Adipose tissue (tissue), 3 donors: Measurements from ENCODE around the gene ELL2. TPM values are rescaled to one million over a fixed set of nuclear protein-coding genes. Genes with fewer than 3 reads are reported as not detected.
"Not testable (repeated sequence)": the region's sequence is repeated elsewhere in the genome, so short reads cannot be mapped to it uniquely, and the experiment has no call there.

Source experiments
- H3K27ac ChIP-seq: one replicate; pipeline ENCODE4 v1.5.1; 2013; ENCODE audit warnings: low read depth, low read length
- WGBS, 3 donors: extraction: QIAGEN DNeasy Blood & Tissue Kit; methylation state at CpG; one replicate each; pipeline ENCODE4 v1.1.7; 2013; 5-methylcytosine and 5-hydroxymethylcytosine counted together
- polyA plus RNA-seq, 3 donors: library from polyadenylated mRNA; stranded (reverse); fragments of 200-250 nt; gene quantifications; one replicate each; pipeline ENCODE4 v1.2.3, GENCODE V29; 2013
- donor health status: healthy with polysubstance abuse.
- donor health status: Bipolar disorder and iron deficiency.
- donor health status: healthy.

ELL2 gene
- polyA plus RNA-seq, 3 donors = 33.7 to 66.6 (median 42.6) TPM

DNA sequence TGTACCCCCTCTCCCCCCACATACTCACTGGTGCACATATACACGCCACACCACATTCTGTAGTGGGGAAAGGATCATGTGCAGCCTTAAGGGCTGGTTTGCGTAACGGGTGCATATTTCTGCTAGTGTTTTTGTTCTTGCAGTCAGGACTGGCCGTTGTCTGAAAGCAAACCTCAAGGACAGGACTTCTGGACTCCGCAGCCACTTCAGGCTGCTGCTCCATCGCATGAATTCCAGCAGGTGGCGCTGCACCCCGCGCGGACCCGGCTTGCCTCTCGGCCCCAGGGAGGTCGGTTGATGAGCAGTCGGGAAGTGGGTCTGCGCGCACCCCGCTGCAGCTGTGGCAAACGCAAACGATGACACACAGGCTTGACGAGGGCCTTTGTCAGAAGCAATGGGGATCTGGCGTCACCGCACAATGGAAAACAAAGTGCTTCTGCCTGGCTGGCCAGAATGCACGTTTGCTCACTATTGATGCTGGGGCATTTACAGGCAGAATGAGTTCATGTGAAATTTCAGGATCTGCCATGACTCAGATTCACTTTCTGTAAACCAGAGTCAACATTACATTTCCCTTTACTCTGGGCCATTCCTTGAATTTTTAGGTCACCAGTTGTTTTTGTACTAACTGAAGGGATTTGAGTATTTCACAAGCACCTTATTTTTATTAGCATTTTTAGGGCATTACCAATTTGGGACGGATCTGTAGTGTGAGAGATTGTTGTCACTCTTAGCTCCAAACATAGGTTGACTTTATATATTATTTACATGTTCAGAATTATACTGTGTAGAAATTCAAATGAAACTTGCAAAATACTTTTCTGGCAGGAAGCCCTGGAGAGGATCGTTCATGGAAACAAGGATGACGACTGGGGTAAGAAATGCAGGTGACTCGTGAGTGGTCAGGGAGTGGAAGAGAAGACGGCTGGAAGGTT is 102.7 kb downstream of the ELL2 start:
- 10 to 11% (median 10%) methylated on average over 28 of the region's 28 CpGs for WGBS, 3 donors
- peak overlapping the region; percentile 62 for H3K27ac ChIP-seq

DNA sequence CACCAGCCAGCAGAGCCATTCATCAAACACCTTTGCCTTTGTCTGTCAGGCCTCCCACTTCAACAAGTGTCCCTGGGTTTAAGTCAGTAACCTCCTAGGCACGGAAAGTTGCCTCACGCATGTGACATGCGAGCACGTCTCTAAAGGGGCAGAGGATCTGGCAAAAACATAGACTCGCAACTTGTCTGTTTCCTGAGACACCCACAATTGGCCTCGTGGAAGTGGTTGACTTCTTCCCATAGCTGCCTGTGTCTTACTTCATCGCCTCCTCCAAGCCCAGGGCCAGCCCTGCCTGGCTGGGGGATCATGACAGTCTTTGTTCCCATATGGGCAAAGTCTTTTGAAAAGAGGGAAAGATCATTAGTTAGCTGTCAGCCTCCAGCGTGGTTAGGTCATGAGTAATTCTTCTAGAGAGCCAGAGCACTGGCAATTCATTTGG is 103.6 kb downstream of the ELL2 start:
- peak overlapping the region; percentile 62 for H3K27ac ChIP-seq
- WGBS, 3 donors = 40 to 76% (median 42%) methylated on average over 8 of the region's 8 CpGs

GRCh38 chr5:95857185-95857945 is 104.3 kb downstream of the ELL2 start:
- H3K27ac ChIP-seq = peak overlapping the region; percentile 48
- WGBS, 3 donors = 56 to 67% (median 66%) methylated on average over 12 of the region's 12 CpGs

GRCh38 chr5:95856501-95856981 is 105.1 kb downstream of the ELL2 start:
- H3K27ac ChIP-seq = no peak overlapping the region
- 63 to 93% (median 90%) methylated on average over 7 of the region's 7 CpGs for WGBS, 3 donors

DNA sequence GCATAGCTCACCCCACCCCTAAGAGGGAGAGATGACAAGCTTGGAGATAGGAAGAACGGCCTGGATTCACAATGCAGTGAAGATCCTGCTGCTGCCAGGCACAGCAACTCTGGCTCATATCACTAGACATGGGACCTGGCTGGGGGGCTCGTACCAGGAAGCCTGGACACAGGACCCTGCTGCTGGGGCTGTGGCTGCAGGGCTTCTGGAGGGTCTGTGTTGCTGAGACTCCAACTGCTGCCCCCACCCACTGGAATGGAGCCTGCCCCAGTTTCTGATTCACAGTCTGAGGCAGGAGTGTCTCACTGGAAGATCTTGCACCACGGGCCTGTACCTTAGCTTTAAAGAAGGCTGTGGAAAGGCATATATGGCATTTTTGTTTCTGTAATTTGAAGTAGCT is 108.2 kb downstream of the ELL2 start:
- H3K27ac ChIP-seq = no peak overlapping the region
- WGBS, 3 donors = 89 to 90% (median 89%) methylated on average over 3 of the region's 3 CpGs

DNA sequence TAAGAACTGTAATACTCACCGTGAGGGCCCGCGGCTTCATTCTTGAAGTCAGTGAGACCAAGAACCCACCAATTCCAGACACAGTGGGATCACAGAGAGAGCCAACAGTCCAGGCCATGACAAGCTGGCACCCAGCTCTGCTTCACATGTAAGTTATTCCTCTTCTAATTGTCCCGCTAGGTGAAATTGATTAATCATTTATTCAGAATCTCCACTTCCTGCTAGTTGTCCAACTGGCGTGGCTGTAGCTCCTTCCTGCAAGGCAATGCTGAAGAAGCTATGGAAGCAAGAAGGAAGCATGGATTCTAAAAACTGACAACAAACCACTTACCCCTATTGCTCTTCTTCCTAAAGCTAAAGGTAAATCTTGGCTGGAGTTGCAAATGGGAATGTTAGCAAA is 109.1 kb downstream of the ELL2 start:
- WGBS, 3 donors = 91 to 94% (median 93%) methylated on average over 5 of the region's 5 CpGs
- no peak overlapping the region for H3K27ac ChIP-seq

GRCh38 chr5:95851141-95851540 is 110.5 kb downstream of the ELL2 start:
- WGBS, 3 donors = 96 to 98% (median 97%) methylated on average over 27 to 34 of the region's 34 CpGs
- H3K27ac ChIP-seq = not testable (repeated sequence)

- WGBS, 3 donors = 39 to 71% (median 65%) methylated on average over 5 of the region's 5 CpGs
- no peak overlapping the region for H3K27ac ChIP-seq
Measured at GRCh38 chr5:95850391-95850894, 111.2 kb downstream of the ELL2 start.

- H3K27ac ChIP-seq = no peak overlapping the region
- WGBS, 3 donors = 57 to 73% (median 57%) methylated on average over 3 of the region's 3 CpGs
Measured at GRCh38 chr5:95848701-95849100, 113.0 kb downstream of the ELL2 start.

- 12 to 19% (median 14%) methylated on average over 1 of the region's 1 CpG for WGBS, 3 donors
- H3K27ac ChIP-seq = no peak overlapping the region
Measured at GRCh38 chr5:95847261-95847592, 114.4 kb downstream of the ELL2 start.

DNA sequence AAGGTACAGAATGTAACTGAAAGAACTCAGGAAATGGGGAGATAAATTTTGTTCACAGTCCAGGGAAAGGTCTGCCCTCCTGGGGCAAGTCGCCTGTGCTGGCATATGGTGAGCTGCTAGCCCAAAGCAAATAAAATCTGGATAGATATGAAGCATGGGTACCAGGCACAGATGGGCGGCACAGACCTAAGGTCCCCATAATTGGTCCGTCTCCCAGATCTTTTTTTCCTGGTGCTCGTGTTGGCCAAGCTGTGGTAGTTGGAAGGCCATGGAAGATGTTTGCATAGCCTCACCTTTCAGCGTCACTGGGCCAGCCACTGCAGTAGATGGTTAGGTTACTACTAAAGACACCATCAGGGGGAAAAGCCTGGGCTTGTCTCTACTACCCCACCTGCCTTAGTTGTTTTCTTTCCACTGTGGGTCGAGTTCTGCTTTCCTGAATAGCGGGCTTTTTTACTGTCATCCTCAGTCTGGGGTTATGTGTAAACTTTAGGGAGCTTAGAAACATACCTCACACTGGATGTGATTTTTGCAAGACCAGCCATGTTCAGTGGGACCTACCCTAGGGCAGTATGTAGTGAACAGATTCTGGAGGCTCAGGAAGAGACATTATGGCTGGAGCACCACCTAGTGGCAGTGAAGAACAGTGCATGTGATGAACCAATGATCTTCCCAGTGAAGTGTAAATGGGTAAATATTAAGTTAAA is 114.9 kb downstream of the ELL2 start:
- H3K27ac ChIP-seq = no peak overlapping the region
- WGBS, 3 donors = 70 to 79% (median 70%) methylated on average over 7 of the region's 7 CpGs

- WGBS, 3 donors = 52 to 82% (median 58%) methylated on average over 3 of the region's 3 CpGs
- no peak overlapping the region for H3K27ac ChIP-seq
Measured at GRCh38 chr5:95845391-95845790, 116.3 kb downstream of the ELL2 start.

GRCh38 chr5:95843733-95844223 is 117.9 kb downstream of the ELL2 start:
- WGBS, 3 donors = 43 to 57% (median 46%) methylated on average over 3 of the region's 3 CpGs
- H3K27ac ChIP-seq = no peak overlapping the region

- 48 to 72% (median 48%) methylated on average over 11 of the region's 11 CpGs for WGBS, 3 donors
- H3K27ac ChIP-seq = no peak overlapping the region
Measured at GRCh38 chr5:95842854-95843544, 118.7 kb downstream of the ELL2 start.

DNA sequence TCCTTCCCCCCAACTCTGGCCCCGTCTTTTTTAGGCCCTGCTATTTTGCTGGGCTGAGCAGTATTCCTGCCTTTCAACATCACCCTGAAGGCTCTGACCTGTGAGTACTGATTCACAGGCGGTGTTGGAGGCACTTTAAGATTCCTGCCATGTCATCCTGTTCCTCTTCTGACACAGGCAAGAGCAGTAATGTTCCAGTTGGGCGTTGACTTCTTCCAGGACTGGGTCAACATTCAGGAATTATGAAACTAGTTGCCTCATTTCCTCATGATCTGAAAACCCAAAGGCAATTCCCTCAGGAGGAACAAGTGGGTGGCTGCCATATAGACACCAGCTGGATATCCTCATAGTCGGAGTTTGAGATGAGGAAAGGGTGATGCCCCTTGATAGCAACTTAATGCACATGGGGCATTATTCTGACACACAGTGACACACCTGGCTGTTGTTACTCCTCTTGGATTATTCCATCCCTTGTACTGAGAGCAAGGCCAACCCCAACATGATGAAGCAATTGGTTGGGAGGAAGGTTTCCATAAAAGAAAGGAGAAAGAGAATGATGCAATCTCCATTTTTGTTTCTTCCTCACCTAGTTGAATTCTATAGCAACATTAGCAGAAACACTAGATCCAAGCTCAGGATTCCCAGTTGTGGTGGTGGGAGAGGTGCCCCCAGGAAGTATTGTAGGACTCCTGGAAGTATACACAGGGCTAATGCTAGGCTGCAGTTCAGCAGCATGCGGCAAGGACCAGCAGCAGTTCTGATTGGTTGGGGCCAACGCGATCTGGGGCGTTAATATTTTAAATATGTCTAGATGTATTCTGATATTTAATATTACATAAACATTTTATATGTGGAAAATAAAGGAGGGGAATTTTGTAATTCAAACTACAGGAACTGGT is 119.5 kb downstream of the ELL2 start:
- WGBS, 3 donors = 67 to 88% (median 67%) methylated on average over 8 of the region's 8 CpGs
- no peak overlapping the region for H3K27ac ChIP-seq

DNA sequence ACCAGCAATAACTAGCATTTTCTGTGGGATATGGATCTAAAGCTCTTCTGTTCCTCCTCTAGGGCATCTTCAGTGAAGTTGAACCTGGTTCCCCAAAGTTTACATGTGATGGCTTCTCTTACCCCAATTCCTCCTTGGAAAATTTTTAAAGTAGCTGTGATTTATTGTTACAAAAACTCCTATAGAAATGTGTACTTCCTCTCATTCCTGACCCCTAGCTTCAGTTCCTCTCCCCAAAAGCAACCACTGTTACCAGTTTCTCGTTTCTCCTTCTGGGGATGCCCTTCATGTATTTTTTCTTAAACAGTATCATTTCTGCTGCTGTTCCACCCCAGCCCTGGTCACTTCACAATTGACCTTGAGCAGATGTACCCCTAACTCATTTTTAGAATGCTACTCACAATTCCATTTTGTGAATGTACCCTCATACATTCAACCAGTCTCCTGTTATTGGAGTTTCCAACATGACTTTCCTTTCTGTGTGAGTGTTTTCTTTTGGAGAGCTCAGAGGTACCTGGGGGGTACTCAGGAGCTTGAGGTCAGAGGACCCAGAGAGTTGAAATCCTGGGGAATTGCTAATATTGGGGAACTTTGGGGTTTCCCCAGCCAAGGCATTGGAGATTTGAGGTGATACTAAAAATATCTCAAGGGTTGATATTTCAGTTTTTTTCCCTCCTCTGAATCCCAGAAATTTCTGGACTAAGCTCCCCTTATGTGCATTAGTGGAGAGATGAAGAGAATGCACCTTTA is 120.5 kb downstream of the ELL2 start:
- H3K27ac ChIP-seq = no peak overlapping the region
- WGBS, 3 donors = 59 to 82% (median 81%) methylated on average over 1 of the region's 1 CpG
